Liver (tissue), 9 donors: ENCODE data around the gene DGKA. TPM values are rescaled to one million over a fixed set of nuclear protein-coding genes. Genes with fewer than 3 reads are reported as not detected.

ENCODE experiments used
- DNase-seq: peaks from one replicate; pipeline ENCODE4 v3.0.0-alpha.2; 2017; ENCODE audit warnings: low spot score
- H3K27ac ChIP-seq, 2 donors: one replicate each; pipeline ENCODE4 v1.7.0; 2013; ENCODE audit warnings: inconsistent platforms in 2 of 2, low read length in 2 of 2, control low read depth in 1 of 2, low read depth in 1 of 2, mild to moderate bottlenecking in 1 of 2
- H3K27me3 ChIP-seq, 4 donors: one replicate each; pipeline versions ENCODE4 v1.6.1 to v1.7.0; 2013; ENCODE audit warnings: low read length in 3 of 4, inconsistent platforms in 1 of 4, mild to moderate bottlenecking in 1 of 4, moderate library complexity in 1 of 4; ENCODE audit not compliant: control insufficient read depth in 4 of 4, insufficient read depth in 4 of 4
- H3K36me3 ChIP-seq, 4 donors: one replicate each; pipeline versions ENCODE4 v1.6.1 to v1.7.0; 2013; ENCODE audit warnings: low read length in 3 of 4, mild to moderate bottlenecking in 3 of 4, low read depth in 1 of 4, moderate library complexity in 1 of 4; ENCODE audit not compliant: control insufficient read depth in 4 of 4, insufficient read depth in 3 of 4
- H3K4me1 ChIP-seq, 4 donors: one replicate each; pipeline versions ENCODE4 v1.6.1 to v1.7.0; 2013; ENCODE audit warnings: low read length in 3 of 4, mild to moderate bottlenecking in 3 of 4, moderate library complexity in 1 of 4; ENCODE audit not compliant: control insufficient read depth in 4 of 4, insufficient read depth in 4 of 4
- H3K4me3 ChIP-seq, 3 donors: one replicate each; pipeline versions ENCODE4 v1.6.1 to v1.7.0; 2013; ENCODE audit warnings: low read length in 3 of 3, control low read depth in 1 of 3, low read depth in 1 of 3, mild to moderate bottlenecking in 1 of 3
- H3K9ac ChIP-seq, 2 donors: one replicate each; pipeline ENCODE4 v1.7.0; 2013; ENCODE audit warnings: low read length in 2 of 2, mild to moderate bottlenecking in 2 of 2, moderate library complexity in 2 of 2, control low read depth in 1 of 2, low read depth in 1 of 2
- H3K9me3 ChIP-seq, 4 donors: one replicate each; pipeline versions ENCODE4 v1.6.1 to v1.7.0; 2013; ENCODE audit warnings: low read length in 3 of 4; ENCODE audit not compliant: control insufficient read depth in 4 of 4
- ATF3 ChIP-seq: IDR thresholded peaks from 2 replicates; pipeline ENCODE4 v1.6.1; 2016; ENCODE audit warnings: antibody characterized with exemption
- EGR1 ChIP-seq, 2 donors: IDR thresholded peaks; 2 replicates each; pipeline ENCODE4 v1.6.1; 2016 to 2018; ENCODE audit warnings: antibody characterized with exemption in 2 of 2, low read depth in 2 of 2
- FOXA1 ChIP-seq: IDR thresholded peaks from 2 replicates; pipeline ENCODE4 v1.6.1; 2016; ENCODE audit warnings: antibody characterized with exemption
- FOXA2 ChIP-seq: IDR thresholded peaks from 2 replicates; pipeline ENCODE4 v1.6.1; 2016; ENCODE audit warnings: antibody characterized with exemption
- GABPA ChIP-seq, 2 donors: IDR thresholded peaks in 1 of 2; conservative IDR thresholded peaks in 1 of 2; 2 replicates each; pipeline ENCODE4 v1.6.1; 2016; ENCODE audit warnings: antibody characterized with exemption in 2 of 2, mild to moderate bottlenecking in 1 of 2, moderate library complexity in 1 of 2
- HNF4A ChIP-seq, 2 donors: conservative IDR thresholded peaks; 2 replicates each; pipeline ENCODE4 v1.6.1; 2016; ENCODE audit warnings: antibody characterized with exemption in 2 of 2, mild to moderate bottlenecking in 2 of 2
- HNF4G ChIP-seq: IDR thresholded peaks from 2 replicates; pipeline ENCODE4 v1.6.1; 2016; ENCODE audit warnings: antibody characterized with exemption
- JUND ChIP-seq, 2 donors: IDR thresholded peaks; 2 replicates each; pipeline ENCODE4 v1.6.1; 2016; ENCODE audit warnings: antibody characterized with exemption in 2 of 2
- MAX ChIP-seq: IDR thresholded peaks from 2 replicates; pipeline ENCODE4 v1.6.1; 2016; ENCODE audit warnings: antibody characterized with exemption
- NR2F2 ChIP-seq: IDR thresholded peaks from 2 replicates; pipeline ENCODE4 v1.6.1; 2016; ENCODE audit warnings: antibody characterized with exemption
- RAD21 ChIP-seq, 2 donors: IDR thresholded peaks; 2 replicates each; pipeline ENCODE4 v1.6.1; 2016; ENCODE audit warnings: antibody characterized with exemption in 2 of 2, mild to moderate bottlenecking in 2 of 2
- REST ChIP-seq: IDR thresholded peaks from 2 replicates; pipeline ENCODE4 v1.6.1; 2016; ENCODE audit warnings: antibody characterized with exemption, mild to moderate bottlenecking
- RXRA ChIP-seq, 2 donors: IDR thresholded peaks; 2 replicates each; pipeline ENCODE4 v1.6.1; 2017 to 2018; ENCODE audit warnings: antibody characterized with exemption in 2 of 2, mild to moderate bottlenecking in 1 of 2
- SP1 ChIP-seq: IDR thresholded peaks from 2 replicates; pipeline ENCODE4 v1.6.1; 2018; ENCODE audit warnings: antibody characterized with exemption, mild to moderate bottlenecking
- TAF1 ChIP-seq: conservative IDR thresholded peaks from 2 replicates; pipeline ENCODE4 v1.6.1; 2016; ENCODE audit warnings: antibody characterized with exemption, mild to moderate bottlenecking
- WGBS: extraction: QIAGEN DNeasy Blood & Tissue Kit; methylation state at CpG from one replicate; pipeline ENCODE4 v1.1.7; 2013; 5-methylcytosine and 5-hydroxymethylcytosine counted together
- polyA plus RNA-seq, 2 donors: library from polyadenylated mRNA; stranded (reverse) in 1 of 2; unstranded in 1 of 2; fragments of 200-250 nt in 1 of 2; fragments of >200 nt in 1 of 2; fragmentation: Nextera tagmentation in 1 of 2; extraction: Ambion mirVana in 1 of 2; gene quantifications; one replicate each; pipeline versions ENCODE4 v1.2.1 to v1.2.3, GENCODE V29; 2013 to 2015
- total RNA-seq, 2 donors: library from RNA; depleted of rRNA; stranded (reverse); fragments of >200 nt; gene quantifications; one replicate each; pipeline ENCODE4 v1.2.3, GENCODE V29; 2014
- TF ChIP-seq, protein P1 (sequence below): IDR thresholded peaks from 2 replicates; pipeline ENCODE4 v1.6.1; 2016; ENCODE audit warnings: antibody characterized with exemption
- TF ChIP-seq, protein P2 (sequence below): fragments of 150-350 bp; IDR thresholded peaks from 2 replicates; pipeline ENCODE4 v1.5.1; 2017; ENCODE audit warnings: improper control_type of control experiment, low read depth, low read length; ENCODE audit not compliant: missing input control
- donor health status: healthy.
- donor health status: healthy.
- donor health status: healthy.
- donor health status: healthy.
- donor health status: healthy.

The DGKA gene
- total and polyA plus RNA-seq, 4 donors: 2.1 to 10.5 (median 5.1) TPM

GRCh38 chr12:55963760-55964159 lies 32.8 kb downstream of the DGKA start:
- no peak overlapping the region for H3K4me3 ChIP-seq
- H3K27me3 ChIP-seq: no peaks in the 10 kb centered on the region
- no peak overlapping the region for H3K27ac ChIP-seq
- H3K9me3 ChIP-seq: no peaks in the 10 kb centered on the region
- no peak overlapping the region for H3K9ac ChIP-seq
- peaks cover 7 to 17% (median 11%) of the 10 kb centered on the region in 4 donors for H3K4me1 ChIP-seq
- no peak for DNase-seq
- WGBS: 88% methylated on average over 2 of the region's 2 CpGs
- TF ChIP-seq, protein P1, sequence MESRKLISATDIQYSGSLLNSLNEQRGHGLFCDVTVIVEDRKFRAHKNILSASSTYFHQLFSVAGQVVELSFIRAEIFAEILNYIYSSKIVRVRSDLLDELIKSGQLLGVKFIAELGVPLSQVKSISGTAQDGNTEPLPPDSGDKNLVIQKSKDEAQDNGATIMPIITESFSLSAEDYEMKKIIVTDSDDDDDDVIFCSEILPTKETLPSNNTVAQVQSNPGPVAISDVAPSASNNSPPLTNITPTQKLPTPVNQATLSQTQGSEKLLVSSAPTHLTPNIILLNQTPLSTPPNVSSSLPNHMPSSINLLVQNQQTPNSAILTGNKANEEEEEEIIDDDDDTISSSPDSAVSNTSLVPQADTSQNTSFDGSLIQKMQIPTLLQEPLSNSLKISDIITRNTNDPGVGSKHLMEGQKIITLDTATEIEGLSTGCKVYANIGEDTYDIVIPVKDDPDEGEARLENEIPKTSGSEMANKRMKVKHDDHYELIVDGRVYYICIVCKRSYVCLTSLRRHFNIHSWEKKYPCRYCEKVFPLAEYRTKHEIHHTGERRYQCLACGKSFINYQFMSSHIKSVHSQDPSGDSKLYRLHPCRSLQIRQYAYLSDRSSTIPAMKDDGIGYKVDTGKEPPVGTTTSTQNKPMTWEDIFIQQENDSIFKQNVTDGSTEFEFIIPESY: no peak
- TF ChIP-seq JUND (IDR thresholded peaks at IDR 0.05) (no peak), FOXA1 (no peak), SP1 (no peak), ATF3 (no peak), MAX (no peak), RAD21 (IDR thresholded peaks at IDR 0.05) (no peak), RXRA (IDR thresholded peaks at IDR 0.05) (no peak), HNF4A (conservative IDR thresholded peaks at IDR 0.05) (no peak), EGR1 (IDR thresholded peaks at IDR 0.05; ENCODE audit: low read depth in 2 of 2) (no peak)
- TF ChIP-seq, protein P2, sequence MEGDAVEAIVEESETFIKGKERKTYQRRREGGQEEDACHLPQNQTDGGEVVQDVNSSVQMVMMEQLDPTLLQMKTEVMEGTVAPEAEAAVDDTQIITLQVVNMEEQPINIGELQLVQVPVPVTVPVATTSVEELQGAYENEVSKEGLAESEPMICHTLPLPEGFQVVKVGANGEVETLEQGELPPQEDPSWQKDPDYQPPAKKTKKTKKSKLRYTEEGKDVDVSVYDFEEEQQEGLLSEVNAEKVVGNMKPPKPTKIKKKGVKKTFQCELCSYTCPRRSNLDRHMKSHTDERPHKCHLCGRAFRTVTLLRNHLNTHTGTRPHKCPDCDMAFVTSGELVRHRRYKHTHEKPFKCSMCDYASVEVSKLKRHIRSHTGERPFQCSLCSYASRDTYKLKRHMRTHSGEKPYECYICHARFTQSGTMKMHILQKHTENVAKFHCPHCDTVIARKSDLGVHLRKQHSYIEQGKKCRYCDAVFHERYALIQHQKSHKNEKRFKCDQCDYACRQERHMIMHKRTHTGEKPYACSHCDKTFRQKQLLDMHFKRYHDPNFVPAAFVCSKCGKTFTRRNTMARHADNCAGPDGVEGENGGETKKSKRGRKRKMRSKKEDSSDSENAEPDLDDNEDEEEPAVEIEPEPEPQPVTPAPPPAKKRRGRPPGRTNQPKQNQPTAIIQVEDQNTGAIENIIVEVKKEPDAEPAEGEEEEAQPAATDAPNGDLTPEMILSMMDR: no peak
- no peaks in the 10 kb centered on the region for H3K36me3 ChIP-seq

- H3K4me3 ChIP-seq: no peak overlapping the region
- 89% methylated on average over 5 of the region's 5 CpGs for WGBS
- no peak for TF ChIP-seq RAD21 (IDR thresholded peaks at IDR 0.05)
- no peak for TF ChIP-seq HNF4A (conservative IDR thresholded peaks at IDR 0.05)
- no peak for TF ChIP-seq TAF1
- no peak for TF ChIP-seq FOXA1
- no peak for TF ChIP-seq JUND (IDR thresholded peaks at IDR 0.05)
- no peak for TF ChIP-seq NR2F2
- TF ChIP-seq, protein P2: no peak
- TF ChIP-seq, protein P1: no peak
- no peak for TF ChIP-seq ATF3
- TF ChIP-seq SP1: no peak
- TF ChIP-seq REST: no peak
- TF ChIP-seq MAX: no peak
- TF ChIP-seq EGR1 (IDR thresholded peaks at IDR 0.05; ENCODE audit: low read depth in 2 of 2): no peak
- no peak for TF ChIP-seq RXRA (IDR thresholded peaks at IDR 0.05)
- TF ChIP-seq GABPA (IDR thresholded peaks at IDR 0.05 in 1 of 2, conservative IDR thresholded peaks at IDR 0.05 in 1 of 2): no peak
- TF ChIP-seq FOXA2: no peak
- TF ChIP-seq HNF4G: no peak
- no peaks in the 10 kb centered on the region for H3K9me3 ChIP-seq
- H3K27me3 ChIP-seq: no peaks in the 10 kb centered on the region
- DNase-seq: no peak
- H3K4me1 ChIP-seq: peaks cover 7 to 17% (median 11%) of the 10 kb centered on the region in 4 donors
- H3K27ac ChIP-seq: no peak overlapping the region
- H3K9ac ChIP-seq: no peak overlapping the region
- peaks cover 0 to 4% (median 0%) of the 10 kb centered on the region in 4 donors for H3K36me3 ChIP-seq
Measured at GRCh38 chr12:55965240-55965639, 34.3 kb downstream of the DGKA start.
